ENCODE data around the gene ZNF362.

ZNF362 gene

GRCh38 chr1:33270379-33270778 is 14.1 kb downstream of the ZNF362 start:
- DNase-seq (ENCODE audit: low read depth): no peak
- Histone ChIP-seq H3K4me3 (ENCODE audit: low read length) (no peak overlapping the region), H3K36me3 (ENCODE audit: control insufficient read depth, insufficient read depth, low read length, severe bottlenecking) (peaks cover 9% of the 10 kb centered on the region), H3K9ac (ENCODE audit: low read length) (no peak overlapping the region), H3K4me1 (ENCODE audit: control insufficient read depth, insufficient read depth, low read length) (peaks cover 8% of the 10 kb centered on the region), H3K27me3 (replicated peaks; ENCODE audit: control insufficient read depth, insufficient read depth, low read length) (no peaks in the 10 kb centered on the region), H3K9me3 (ENCODE audit: control insufficient read depth, low read length) (no peaks in the 10 kb centered on the region)

DNA sequence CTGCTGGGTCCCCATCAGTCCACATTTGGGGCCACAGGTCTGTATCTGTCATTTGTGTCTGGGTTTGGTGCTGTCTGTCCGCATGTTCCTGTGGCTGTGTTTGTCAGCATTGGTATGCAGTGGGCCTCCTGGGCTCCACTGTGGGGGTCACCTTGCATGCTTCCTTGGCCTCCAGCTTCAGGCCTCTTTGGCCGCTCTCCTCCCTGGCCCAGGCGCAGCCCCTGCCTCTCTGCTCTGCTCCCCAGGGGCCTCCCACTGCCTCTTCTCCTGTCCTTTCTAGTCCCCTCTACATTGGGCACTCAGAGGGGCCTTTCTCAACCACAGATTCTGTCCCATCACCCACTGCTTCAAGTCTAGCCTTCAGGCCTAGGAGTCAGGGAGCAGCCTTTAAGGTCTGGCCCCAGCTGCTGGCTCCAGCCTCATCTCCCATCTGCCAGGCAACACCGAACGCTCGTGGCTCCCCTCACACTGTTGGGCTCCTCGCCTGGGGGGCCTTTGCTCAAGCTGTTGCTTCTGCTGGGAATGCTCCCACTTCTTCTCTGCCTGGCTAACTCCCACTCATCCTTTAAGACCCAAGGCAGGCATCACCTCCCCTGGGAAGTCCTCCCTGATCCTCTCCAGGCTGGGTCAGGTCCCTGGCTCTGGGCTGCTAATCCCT is 14.6 kb downstream of the ZNF362 start:
- H3K4me1 ChIP-seq (ENCODE audit: control insufficient read depth, insufficient read depth, low read length): peaks cover 8% of the 10 kb centered on the region
- no peak overlapping the region for H3K9ac ChIP-seq (ENCODE audit: low read length)
- no peaks in the 10 kb centered on the region for H3K27me3 ChIP-seq (replicated peaks; ENCODE audit: control insufficient read depth, insufficient read depth, low read length)
- no peaks in the 10 kb centered on the region for H3K9me3 ChIP-seq (ENCODE audit: control insufficient read depth, low read length)
- DNase-seq (ENCODE audit: low read depth): no peak
- H3K4me3 ChIP-seq (ENCODE audit: low read length): no peak overlapping the region
- peaks cover 9% of the 10 kb centered on the region for H3K36me3 ChIP-seq (ENCODE audit: control insufficient read depth, insufficient read depth, low read length, severe bottlenecking)

- DNase-seq (ENCODE audit: low read depth): no peak
- no peaks in the 10 kb centered on the region for H3K27me3 ChIP-seq (replicated peaks; ENCODE audit: control insufficient read depth, insufficient read depth, low read length)
- H3K4me3 ChIP-seq (ENCODE audit: low read length): no peak overlapping the region
- no peak overlapping the region for H3K9ac ChIP-seq (ENCODE audit: low read length)
- peaks cover 12% of the 10 kb centered on the region for H3K36me3 ChIP-seq (ENCODE audit: control insufficient read depth, insufficient read depth, low read length, severe bottlenecking)
- peaks cover 8% of the 10 kb centered on the region for H3K4me1 ChIP-seq (ENCODE audit: control insufficient read depth, insufficient read depth, low read length)
- no peaks in the 10 kb centered on the region for H3K9me3 ChIP-seq (ENCODE audit: control insufficient read depth, low read length)
Observed at GRCh38 chr1:33271666-33272505, 15.6 kb downstream of the ZNF362 start.

GRCh38 chr1:33272509-33272908 is 16.2 kb downstream of the ZNF362 start:
- no peak for DNase-seq (ENCODE audit: low read depth)
- H3K9ac ChIP-seq (ENCODE audit: low read length): no peak overlapping the region
- no peak overlapping the region for H3K4me3 ChIP-seq (ENCODE audit: low read length)
- no peaks in the 10 kb centered on the region for H3K9me3 ChIP-seq (ENCODE audit: control insufficient read depth, low read length)
- peaks cover 8% of the 10 kb centered on the region for H3K4me1 ChIP-seq (ENCODE audit: control insufficient read depth, insufficient read depth, low read length)
- no peaks in the 10 kb centered on the region for H3K27me3 ChIP-seq (replicated peaks; ENCODE audit: control insufficient read depth, insufficient read depth, low read length)
- H3K36me3 ChIP-seq (ENCODE audit: control insufficient read depth, insufficient read depth, low read length, severe bottlenecking): peaks cover 18% of the 10 kb centered on the region

- Histone ChIP-seq H3K36me3 (ENCODE audit: control insufficient read depth, insufficient read depth, low read length, severe bottlenecking) (peaks cover 21% of the 10 kb centered on the region), H3K9me3 (ENCODE audit: control insufficient read depth, low read length) (no peaks in the 10 kb centered on the region), H3K4me1 (ENCODE audit: control insufficient read depth, insufficient read depth, low read length) (peaks cover 8% of the 10 kb centered on the region), H3K27me3 (replicated peaks; ENCODE audit: control insufficient read depth, insufficient read depth, low read length) (no peaks in the 10 kb centered on the region), H3K9ac (ENCODE audit: low read length) (no peak overlapping the region), H3K4me3 (ENCODE audit: low read length) (no peak overlapping the region)
- no peak for DNase-seq (ENCODE audit: low read depth)
Observed at GRCh38 chr1:33272930-33273329, 16.6 kb downstream of the ZNF362 start.

DNA sequence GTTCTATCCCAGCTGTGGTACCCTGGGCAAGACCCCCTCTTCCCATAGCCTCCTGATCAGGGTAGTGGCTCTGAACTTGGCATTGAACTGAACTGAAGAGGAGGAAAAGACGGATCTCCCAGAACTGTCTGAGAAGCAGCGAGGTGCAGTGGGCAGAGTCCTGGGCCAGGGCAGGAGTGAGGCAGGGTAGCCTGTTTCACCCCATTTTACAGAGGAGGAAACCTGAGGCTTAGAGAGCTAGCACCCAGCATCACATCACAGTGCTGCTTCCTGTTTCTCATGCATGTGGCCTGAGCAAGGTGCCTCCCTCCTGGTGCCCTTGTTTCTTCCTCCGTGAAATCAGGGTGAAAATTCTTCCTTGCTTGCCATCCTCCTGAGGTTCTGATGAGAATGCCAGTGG is 17.1 kb downstream of the ZNF362 start:
- H3K36me3 ChIP-seq (ENCODE audit: control insufficient read depth, insufficient read depth, low read length, severe bottlenecking): peaks cover 25% of the 10 kb centered on the region
- no peaks in the 10 kb centered on the region for H3K27me3 ChIP-seq (replicated peaks; ENCODE audit: control insufficient read depth, insufficient read depth, low read length)
- H3K9me3 ChIP-seq (ENCODE audit: control insufficient read depth, low read length): no peaks in the 10 kb centered on the region
- DNase-seq (ENCODE audit: low read depth): no peak
- peaks cover 8% of the 10 kb centered on the region for H3K4me1 ChIP-seq (ENCODE audit: control insufficient read depth, insufficient read depth, low read length)
- no peak overlapping the region for H3K9ac ChIP-seq (ENCODE audit: low read length)
- no peak overlapping the region for H3K4me3 ChIP-seq (ENCODE audit: low read length)

GRCh38 chr1:33273961-33274371 is 17.7 kb downstream of the ZNF362 start:
- H3K4me3 ChIP-seq (ENCODE audit: low read length): no peak overlapping the region
- peaks cover 5% of the 10 kb centered on the region for H3K4me1 ChIP-seq (ENCODE audit: control insufficient read depth, insufficient read depth, low read length)
- H3K27me3 ChIP-seq (replicated peaks; ENCODE audit: control insufficient read depth, insufficient read depth, low read length): no peaks in the 10 kb centered on the region
- H3K36me3 ChIP-seq (ENCODE audit: control insufficient read depth, insufficient read depth, low read length, severe bottlenecking): peaks cover 30% of the 10 kb centered on the region
- no peak overlapping the region for H3K9ac ChIP-seq (ENCODE audit: low read length)
- no peak for DNase-seq (ENCODE audit: low read depth)
- no peaks in the 10 kb centered on the region for H3K9me3 ChIP-seq (ENCODE audit: control insufficient read depth, low read length)

DNA sequence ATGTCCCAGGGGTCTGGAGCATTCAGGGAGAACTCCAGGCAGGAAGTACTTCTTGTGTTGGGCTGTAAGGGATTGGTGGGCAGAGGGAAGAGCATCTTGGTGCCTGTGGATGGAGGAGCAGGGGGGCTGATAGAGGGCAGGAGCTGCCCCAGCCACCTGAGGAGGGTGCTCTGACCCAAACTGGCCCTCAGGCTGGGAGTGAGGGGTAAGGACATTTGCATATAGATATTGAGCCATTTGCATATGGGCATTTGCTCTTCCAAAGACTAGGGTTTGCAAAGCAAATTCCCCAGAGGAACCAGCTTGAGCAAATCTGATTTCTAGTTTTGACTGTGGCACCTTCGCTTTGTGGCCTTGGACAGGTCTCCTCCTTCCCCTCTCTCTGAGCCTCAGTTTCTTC is 18.2 kb downstream of the ZNF362 start:
- no peak overlapping the region for H3K4me3 ChIP-seq (ENCODE audit: low read length)
- no peaks in the 10 kb centered on the region for H3K4me1 ChIP-seq (ENCODE audit: control insufficient read depth, insufficient read depth, low read length)
- H3K9ac ChIP-seq (ENCODE audit: low read length): no peak overlapping the region
- DNase-seq (ENCODE audit: low read depth): no peak
- no peaks in the 10 kb centered on the region for H3K9me3 ChIP-seq (ENCODE audit: control insufficient read depth, low read length)
- H3K27me3 ChIP-seq (replicated peaks; ENCODE audit: control insufficient read depth, insufficient read depth, low read length): no peaks in the 10 kb centered on the region
- peaks cover 34% of the 10 kb centered on the region for H3K36me3 ChIP-seq (ENCODE audit: control insufficient read depth, insufficient read depth, low read length, severe bottlenecking)

- Histone ChIP-seq H3K9me3 (ENCODE audit: control insufficient read depth, low read length) (no peaks in the 10 kb centered on the region), H3K9ac (ENCODE audit: low read length) (no peak overlapping the region), H3K27me3 (replicated peaks; ENCODE audit: control insufficient read depth, insufficient read depth, low read length) (no peaks in the 10 kb centered on the region), H3K4me1 (ENCODE audit: control insufficient read depth, insufficient read depth, low read length) (no peaks in the 10 kb centered on the region), H3K4me3 (ENCODE audit: low read length) (no peak overlapping the region), H3K36me3 (ENCODE audit: control insufficient read depth, insufficient read depth, low read length, severe bottlenecking) (peaks cover 37% of the 10 kb centered on the region)
- DNase-seq (ENCODE audit: low read depth): no peak
Observed at GRCh38 chr1:33275195-33275594, 18.9 kb downstream of the ZNF362 start.

DNA sequence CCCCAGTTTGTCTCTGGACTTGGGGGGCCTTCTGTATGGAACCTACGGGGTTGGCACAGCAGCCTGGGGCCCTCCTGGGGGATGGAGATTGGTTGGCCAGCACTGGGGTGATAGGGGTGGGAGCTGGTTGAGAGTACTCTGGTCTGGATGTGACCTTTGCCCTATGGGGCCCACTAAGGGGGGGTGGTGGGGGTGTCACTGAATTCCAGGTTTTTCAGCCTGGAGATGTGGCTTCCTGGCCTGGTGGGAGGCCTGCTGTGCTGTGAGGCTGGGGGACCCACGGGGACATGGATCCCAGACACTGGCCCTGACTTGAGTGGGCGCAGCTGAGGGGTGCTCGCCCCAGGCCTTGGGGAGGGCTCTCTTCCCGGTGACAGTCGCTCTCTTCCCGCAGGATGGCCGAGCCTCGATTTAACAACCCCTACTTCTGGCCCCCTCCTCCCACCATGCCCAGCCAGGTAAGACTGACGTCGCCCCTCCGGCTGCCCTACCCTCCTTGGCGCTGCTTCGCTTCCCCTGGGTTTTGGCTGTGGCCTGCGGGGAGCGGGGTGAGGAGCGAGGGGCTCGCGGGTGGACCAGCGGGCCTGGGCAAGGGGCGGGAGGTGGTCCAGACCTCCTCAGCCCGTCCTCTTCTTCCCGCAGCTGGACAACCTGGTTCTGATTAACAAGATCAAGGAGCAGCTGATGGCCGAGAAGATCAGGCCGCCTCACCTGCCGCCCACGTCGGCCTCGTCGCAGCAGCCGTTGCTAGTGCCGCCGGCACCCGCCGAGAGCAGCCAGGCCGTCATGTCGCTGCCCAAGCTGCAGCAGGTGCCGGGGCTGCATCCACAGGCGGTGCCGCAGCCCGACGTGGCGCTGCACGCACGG is 19.6 kb downstream of the ZNF362 start:
- no peaks in the 10 kb centered on the region for H3K27me3 ChIP-seq (replicated peaks; ENCODE audit: control insufficient read depth, insufficient read depth, low read length)
- DNase-seq (ENCODE audit: low read depth): no peak
- H3K4me3 ChIP-seq (ENCODE audit: low read length): no peak overlapping the region
- peaks cover 40% of the 10 kb centered on the region for H3K36me3 ChIP-seq (ENCODE audit: control insufficient read depth, insufficient read depth, low read length, severe bottlenecking)
- H3K9ac ChIP-seq (ENCODE audit: low read length): no peak overlapping the region
- H3K9me3 ChIP-seq (ENCODE audit: control insufficient read depth, low read length): no peaks in the 10 kb centered on the region
- no peaks in the 10 kb centered on the region for H3K4me1 ChIP-seq (ENCODE audit: control insufficient read depth, insufficient read depth, low read length)

Measured in adipocyte (in vitro differentiated cells).